Body of pancreas (tissue), 4 donors: ENCODE data around the gene ACAP3. TPM values are rescaled to one million over a fixed set of nuclear protein-coding genes. Genes with fewer than 3 reads are reported as not detected.
A peak's percentile ranks its signal among the peaks of the same experiment; 100 is the strongest.

ENCODE experiments used
- ATAC-seq: fragments of 150-250 bp; one replicate; pipeline ENCODE4 v1.9.1; 2016
- DNase-seq, 4 donors: peaks; one replicate each; pipeline ENCODE4 v3.0.0-alpha.2; 2019
- H3K27ac ChIP-seq, 4 donors: fragments of 200-600 bp; sonication (generic); 1 replicate in 3 of 4; 2 replicates in 1 of 4; pipeline versions ENCODE4 v1.5.1 to v1.6.1; 2016 to 2019; ENCODE audit warnings: mild to moderate bottlenecking in 1 of 4, mixed read lengths in 1 of 4, moderate library complexity in 1 of 4
- H3K27me3 ChIP-seq, 2 donors: fragments of 200-600 bp; sonication (generic); one replicate each; pipeline ENCODE4 v1.6.0; 2016; ENCODE audit warnings: mild to moderate bottlenecking in 1 of 2
- H3K36me3 ChIP-seq, 2 donors: fragments of 200-600 bp; sonication (generic); replicated peaks in 1 of 2; 2 replicates each; pipeline ENCODE4 v1.5.1; 2016; ENCODE audit warnings: low read depth in 2 of 2; ENCODE audit not compliant: insufficient read depth in 1 of 2
- H3K4me1 ChIP-seq: fragments of 200-600 bp; sonication (generic); one replicate; pipeline ENCODE4 v1.6.0; 2016
- H3K4me3 ChIP-seq, 2 donors: fragments of 200-600 bp; sonication (generic); 1 replicate in 1 of 2; 2 replicates in 1 of 2; pipeline ENCODE4 v1.5.1; 2016 to 2019
- H3K9me3 ChIP-seq, 3 donors: fragments of 200-600 bp; sonication (generic); 1 replicate in 2 of 3; 2 replicates in 1 of 3; pipeline ENCODE4 v1.5.1; 2016
- CTCF ChIP-seq, 7 experiments: fragments of 450-650 bp in 4 of 7; fragments of 200-600 bp in 3 of 7; sonication (generic) in 3 of 7; IDR thresholded peaks; one replicate each; pipeline ENCODE4 v1.5.1; 2016 to 2019; ENCODE audit warnings: antibody characterized with exemption in 7 of 7
- POLR2A ChIP-seq, 3 donors: fragments of 450-650 bp; IDR thresholded peaks; one replicate each; pipeline ENCODE4 v1.6.1; 2016; ENCODE audit warnings: antibody characterized with exemption in 3 of 3, mild to moderate bottlenecking in 2 of 3
- WGBS, 2 donors: methylation state at CpG; one replicate each; pipeline ENCODE4 v1.1.5; 2017; 5-methylcytosine and 5-hydroxymethylcytosine counted together
- intact Hi-C: fragments of 100-400 bp; cut with DNase I; formaldehyde crosslinking; loops from one replicate; pipeline ENCODE4 v1.15.1; 2023
- total RNA-seq, 2 donors: library from RNA; depleted of rRNA; stranded (reverse); fragments of >200 nt; gene quantifications; one replicate each; pipeline ENCODE4 v1.1.0, GENCODE V29; 2016

The ACAP3 gene
- total RNA-seq, 2 donors from 2014 or later = 37.9 to 53.7 TPM

GRCh38 chr1:1274299-1274930, 33.3 kb downstream of the ACAP3 start:
- intact Hi-C loops = no loop called here
- H3K27me3 ChIP-seq = no peaks in the 10 kb centered on the region
- 26 to 66% methylated on average over 8 to 27 of the region's 31 CpGs for WGBS, 2 donors
- H3K36me3 ChIP-seq = no peaks in the 10 kb centered on the region
- DNase-seq = no peak
- H3K27ac ChIP-seq = peak overlapping the region; percentile 26 to 79 (median 64)
- TF ChIP-seq CTCF (IDR thresholded peaks at IDR 0.05) (no peak), POLR2A (IDR thresholded peaks at IDR 0.05) (no peak)
- no peak for ATAC-seq
- peak overlapping the region; percentile 68 to 70 for H3K4me3 ChIP-seq
- H3K9me3 ChIP-seq = no peaks in the 10 kb centered on the region
- H3K4me1 ChIP-seq = peaks cover 34% of the 10 kb centered on the region

- H3K36me3 ChIP-seq = no peaks in the 10 kb centered on the region
- TF ChIP-seq POLR2A (IDR thresholded peaks at IDR 0.05) (peak; percentile 22 to 58 (median 46)), CTCF (IDR thresholded peaks at IDR 0.05) (no peak)
- ATAC-seq (peak; percentile 97), DNase-seq (peak; percentile 94 to 97 (median 96))
- H3K27ac ChIP-seq = peak within 1 kb of the TSS; percentile 45 to 79 (median 64)
- intact Hi-C loops = no loop called here
- peak within 1 kb of the TSS; percentile 68 to 70 for H3K4me3 ChIP-seq
- no peaks in the 10 kb centered on the region for H3K9me3 ChIP-seq
- WGBS, 2 donors = 0 to 20% methylated on average over 1 to 63 of the region's 105 CpGs
- no peaks in the 10 kb centered on the region for H3K27me3 ChIP-seq
- H3K4me1 ChIP-seq = peaks cover 34% of the 10 kb centered on the region
These were observed 34.0 kb downstream of the ACAP3 start, which contains the start of gene UBE2J2 for GRCh38 chr1:1273512-1274298. UBE2J2 (minus strand) TSS chr1:1273854; CDS start chr1:1267992, 5,862 bp downstream.

- Histone ChIP-seq H3K27ac (peak overlapping the region; percentile 45 to 79 (median 64)), H3K27me3 (no peaks in the 10 kb centered on the region), H3K9me3 (no peaks in the 10 kb centered on the region), H3K4me1 (peaks cover 34% of the 10 kb centered on the region), H3K36me3 (no peaks in the 10 kb centered on the region), H3K4me3 (peak overlapping the region; percentile 68 to 70)
- 0% methylated on average over 1 to 30 of the region's 31 CpGs for WGBS, 2 donors
- no peak for DNase-seq
- intact Hi-C loops = no loop called here
- ATAC-seq = no peak
- TF ChIP-seq CTCF (IDR thresholded peaks at IDR 0.05) (no peak), POLR2A (IDR thresholded peaks at IDR 0.05) (no peak)
These were observed 34.6 kb downstream of the ACAP3 start for GRCh38 chr1:1273209-1273511.

GRCh38 chr1:1272341-1273208, 35.2 kb downstream of the ACAP3 start:
- Histone ChIP-seq H3K9me3 (no peaks in the 10 kb centered on the region), H3K4me3 (peak overlapping the region; percentile 68 to 70), H3K36me3 (no peaks in the 10 kb centered on the region), H3K27ac (peak overlapping the region in 3 of 4 donors; percentile 58 to 79 (median 70)), H3K4me1 (peaks cover 34% of the 10 kb centered on the region), H3K27me3 (no peaks in the 10 kb centered on the region)
- TF ChIP-seq POLR2A (IDR thresholded peaks at IDR 0.05) (peak in 2 of 3 donors; percentile 23 to 25), CTCF (IDR thresholded peaks at IDR 0.05) (no peak)
- peak; percentile 29 to 58 (median 40) for DNase-seq
- ATAC-seq = no peak
- 9 to 11% methylated on average over 10 to 43 of the region's 43 CpGs for WGBS, 2 donors
- intact Hi-C loops = no loop called here
